Neural progenitor cell (in vitro differentiated cells): Measurements from ENCODE around the gene TIMP3.

Experiments
- CTCF ChIP-seq: fragments of 200-600 bp; sonication (generic); IDR thresholded peaks from 2 replicates; pipeline ENCODE4 v1.5.1; 2017; ENCODE audit warnings: antibody characterized with exemption, mild to moderate bottlenecking
- EZH2 ChIP-seq: fragments of 200-600 bp; sonication (generic); IDR thresholded peaks from 2 replicates; pipeline ENCODE4 v1.6.1; 2017; ENCODE audit warnings: antibody characterized with exemption, mild to moderate bottlenecking, moderate library complexity
- EZH2phosphoT487 ChIP-seq: fragments of 200-600 bp; sonication (generic); IDR thresholded peaks from 2 replicates; pipeline ENCODE4 v1.6.1; 2017; ENCODE audit warnings: antibody characterized with exemption

- TF ChIP-seq EZH2 (no peak), EZH2phosphoT487 (no peak), CTCF (no peak)
Measured at GRCh38 chr22:32811788-32812545, 10.5 kb downstream of the TIMP3 start.
